ENCODE data around the gene GIPC3.

The GIPC3 gene, protein sequence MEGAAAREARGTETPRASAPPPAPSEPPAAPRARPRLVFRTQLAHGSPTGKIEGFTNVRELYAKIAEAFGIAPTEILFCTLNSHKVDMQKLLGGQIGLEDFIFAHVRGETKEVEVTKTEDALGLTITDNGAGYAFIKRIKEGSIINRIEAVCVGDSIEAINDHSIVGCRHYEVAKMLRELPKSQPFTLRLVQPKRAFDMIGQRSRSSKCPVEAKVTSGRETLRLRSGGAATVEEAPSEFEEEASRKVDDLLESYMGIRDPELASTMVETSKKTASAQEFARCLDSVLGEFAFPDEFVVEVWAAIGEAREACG

DNA sequence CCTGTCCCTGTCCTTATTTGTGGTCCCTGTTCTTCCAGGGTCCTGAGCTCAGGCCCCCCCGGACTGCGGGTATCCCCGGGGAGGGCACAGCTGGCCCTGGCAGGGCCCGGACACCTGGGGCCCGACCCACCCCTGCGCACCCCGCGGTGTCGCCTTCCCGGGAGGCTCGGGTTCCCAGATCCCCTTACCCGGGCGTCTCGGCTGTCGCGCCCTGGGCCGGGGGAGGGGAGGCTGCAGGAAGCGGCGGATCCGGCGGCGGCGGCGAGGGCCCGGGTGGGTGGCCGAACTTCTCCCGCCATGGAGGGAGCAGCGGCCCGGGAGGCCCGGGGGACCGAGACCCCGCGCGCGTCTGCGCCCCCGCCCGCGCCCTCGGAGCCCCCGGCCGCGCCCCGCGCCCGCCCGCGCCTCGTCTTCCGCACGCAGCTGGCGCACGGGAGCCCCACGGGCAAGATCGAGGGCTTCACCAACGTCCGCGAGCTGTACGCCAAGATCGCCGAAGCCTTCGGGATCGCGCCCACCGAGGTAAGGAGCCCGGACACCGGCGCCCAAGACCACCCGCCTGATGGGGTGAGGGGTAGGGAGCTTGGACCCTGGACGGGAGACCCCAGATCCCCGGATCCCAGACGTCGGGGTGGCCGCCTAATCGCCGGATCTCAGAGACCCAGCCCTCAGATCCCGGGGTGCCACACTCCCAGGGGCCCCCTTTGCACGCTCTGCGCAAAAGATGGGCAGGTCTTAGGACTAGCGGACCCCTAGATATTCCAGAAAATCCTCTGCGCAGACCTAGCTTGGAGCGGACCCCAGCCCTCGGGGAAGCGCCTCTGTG is at the start of gene GIPC3:
Gene GIPC3, plus strand, starts transcription at position 178 of the 826 bp plus-strand sequence. Its CDS starts 120 bp downstream, at position 298.
- FAIRE-seq = no peak

DNA sequence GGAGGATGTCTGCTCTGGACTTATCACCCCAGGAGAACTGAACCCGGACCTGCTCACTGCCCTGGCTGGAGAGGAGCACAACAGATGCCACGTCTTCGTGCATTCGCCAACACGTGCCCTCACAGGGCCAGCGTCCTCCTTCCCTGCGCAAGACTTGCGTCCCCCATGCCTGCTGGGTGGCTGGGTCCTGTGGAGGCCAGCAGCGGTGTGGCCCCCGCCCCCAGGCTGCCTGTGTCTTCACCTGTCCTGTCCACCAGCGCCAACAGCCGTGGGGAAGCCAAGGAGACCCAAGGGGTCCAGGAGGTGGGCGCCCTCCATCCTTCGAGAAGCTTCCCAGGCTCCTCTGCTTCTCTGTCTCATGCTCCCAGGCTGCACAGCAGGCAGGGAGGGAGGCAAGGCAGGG is 49.7 kb upstream of the GIPC3 start:
- FAIRE-seq = no peak

DNA sequence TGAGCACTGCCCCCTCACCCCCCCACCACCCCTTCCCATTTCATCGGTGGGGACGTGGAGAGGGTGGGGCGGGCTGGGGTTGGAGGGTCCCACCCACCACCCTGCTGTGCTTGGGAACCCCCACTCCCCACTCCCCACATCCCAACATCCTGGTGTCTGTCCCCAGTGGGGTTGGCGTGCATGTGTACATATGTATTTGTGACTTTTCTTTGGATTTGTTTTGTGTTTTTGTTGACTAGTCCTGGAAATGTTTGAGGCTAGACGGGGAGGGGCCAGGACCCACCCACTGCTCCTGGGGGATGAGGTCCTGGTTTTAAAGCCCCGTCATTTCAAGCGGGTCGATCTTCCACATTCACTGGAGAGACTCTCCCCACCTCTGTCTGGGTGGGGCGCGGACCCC is 49.3 kb upstream of the GIPC3 start:
- no peak for FAIRE-seq

DNA sequence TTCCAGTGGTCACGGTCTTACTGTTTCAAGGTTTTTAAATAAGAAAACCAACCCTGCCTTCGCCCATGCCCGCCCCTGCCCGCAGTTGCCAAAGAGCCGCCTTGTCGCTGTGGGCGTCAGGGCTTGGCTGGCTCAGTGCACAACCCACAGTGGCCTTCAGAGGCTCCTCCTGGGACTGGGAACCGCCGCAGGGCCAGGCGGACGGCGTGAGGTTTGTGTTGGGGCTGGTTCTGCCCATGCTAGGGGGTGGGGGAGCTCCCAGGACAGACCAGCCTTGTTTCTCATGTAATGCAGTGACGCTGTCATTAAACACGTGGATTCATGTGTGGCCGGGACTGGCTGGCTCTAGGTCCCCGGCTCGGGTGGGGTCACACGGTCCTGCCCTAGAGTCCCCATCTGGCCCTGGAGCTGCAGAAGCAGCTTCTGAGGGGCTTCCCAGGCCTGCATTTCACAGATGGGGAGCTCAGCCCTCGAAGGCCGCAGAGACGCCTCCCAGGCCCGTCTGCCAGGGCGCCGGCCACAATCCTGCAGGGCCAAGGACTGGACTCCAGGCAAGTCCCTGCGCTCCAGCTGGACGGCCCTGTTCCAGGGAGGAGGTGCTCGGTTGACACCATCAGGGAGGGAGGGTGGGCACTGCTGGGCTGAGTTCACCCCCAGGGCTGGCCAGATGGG is 48.7 kb upstream of the GIPC3 start:
- no peak for FAIRE-seq

DNA sequence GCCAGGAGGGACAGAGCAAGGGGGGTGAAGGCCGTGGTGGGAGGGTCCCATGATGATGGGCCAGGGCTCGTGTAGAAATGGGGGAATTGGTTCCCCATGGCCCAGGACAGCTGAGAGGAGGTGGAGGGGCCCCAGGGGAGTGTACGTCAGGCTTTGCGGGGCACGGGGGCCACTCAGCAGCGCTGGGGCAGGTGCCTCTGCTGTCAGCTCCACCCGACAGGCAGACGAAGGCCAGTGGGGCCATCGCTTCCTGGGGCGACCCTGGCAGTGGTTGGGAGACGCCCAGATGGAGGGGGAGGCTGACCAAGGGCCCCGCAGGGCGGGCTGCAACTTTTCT is 48.2 kb upstream of the GIPC3 start:
- FAIRE-seq = no peak

DNA sequence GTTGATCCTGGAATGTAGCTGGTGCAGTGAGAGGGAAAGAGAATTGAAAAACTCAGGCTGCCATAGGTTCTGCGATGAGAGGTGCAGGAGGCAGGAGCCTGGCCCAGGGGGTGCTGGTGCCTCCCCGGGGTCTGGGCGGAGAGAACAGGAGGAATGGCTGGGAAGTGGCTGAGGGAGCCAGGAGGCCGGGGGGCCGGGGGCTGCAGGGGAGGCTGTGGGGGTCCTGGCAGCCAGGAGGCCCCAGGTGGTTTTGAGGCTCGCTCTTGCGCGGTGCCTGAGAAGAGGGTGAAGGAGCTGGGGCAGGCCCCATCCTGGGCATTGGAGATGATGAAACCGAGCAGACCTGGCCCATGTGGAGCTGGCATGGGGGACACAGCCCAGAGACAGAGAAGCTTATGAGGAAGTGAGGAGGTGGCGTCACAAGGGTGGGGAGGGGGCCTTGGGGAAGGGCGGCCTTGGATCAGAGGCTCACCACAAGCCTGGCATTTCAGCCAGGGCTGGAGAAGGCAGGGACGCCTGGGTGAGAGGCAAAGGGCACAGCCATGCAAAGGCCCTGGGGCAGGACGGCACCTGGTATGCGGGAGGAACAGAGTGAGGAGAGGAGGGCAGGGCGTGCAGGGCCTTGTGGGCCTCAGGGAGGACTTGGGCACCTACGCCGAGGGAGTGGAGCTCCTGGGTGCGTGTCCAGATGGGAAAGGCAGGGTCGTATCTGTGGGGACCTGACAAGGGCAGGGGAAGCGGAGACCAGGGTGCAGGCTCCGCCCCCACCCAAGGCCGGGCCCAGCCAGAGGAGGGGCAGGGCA is 47.6 kb upstream of the GIPC3 start:
- no peak for FAIRE-seq

DNA sequence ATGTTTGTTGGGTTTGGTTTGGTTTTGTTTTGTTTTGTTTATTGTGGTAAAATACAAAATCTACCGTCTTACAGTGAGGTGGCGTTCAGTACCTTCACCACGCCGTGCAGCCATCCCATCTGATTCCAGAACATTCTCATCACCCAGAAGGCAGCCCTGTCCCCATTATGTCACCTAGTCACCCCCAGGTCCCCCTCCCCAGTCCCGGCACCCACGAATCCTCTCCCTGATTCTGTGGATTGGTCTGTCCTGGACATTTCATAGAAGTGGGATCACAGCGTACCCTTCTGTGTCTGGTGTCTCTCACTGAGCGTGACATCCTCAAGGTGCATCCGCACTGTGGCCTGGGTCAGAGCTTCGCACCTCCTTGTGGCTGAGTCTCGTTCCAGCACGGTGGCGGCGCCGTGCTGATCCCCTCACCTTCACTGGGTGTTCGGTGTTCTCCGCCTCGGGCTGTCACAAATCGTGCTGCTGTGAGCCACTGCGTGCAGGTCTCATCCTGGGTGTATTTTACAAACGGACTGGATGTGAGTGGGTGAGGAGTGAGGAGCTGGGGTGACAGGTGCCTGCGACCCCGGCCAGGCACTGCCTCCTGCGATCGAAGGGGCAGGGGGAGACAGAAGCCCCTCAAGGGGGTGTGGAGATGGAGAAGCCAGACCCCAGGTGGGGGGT is 46.9 kb upstream of the GIPC3 start:
- no peak for FAIRE-seq

DNA sequence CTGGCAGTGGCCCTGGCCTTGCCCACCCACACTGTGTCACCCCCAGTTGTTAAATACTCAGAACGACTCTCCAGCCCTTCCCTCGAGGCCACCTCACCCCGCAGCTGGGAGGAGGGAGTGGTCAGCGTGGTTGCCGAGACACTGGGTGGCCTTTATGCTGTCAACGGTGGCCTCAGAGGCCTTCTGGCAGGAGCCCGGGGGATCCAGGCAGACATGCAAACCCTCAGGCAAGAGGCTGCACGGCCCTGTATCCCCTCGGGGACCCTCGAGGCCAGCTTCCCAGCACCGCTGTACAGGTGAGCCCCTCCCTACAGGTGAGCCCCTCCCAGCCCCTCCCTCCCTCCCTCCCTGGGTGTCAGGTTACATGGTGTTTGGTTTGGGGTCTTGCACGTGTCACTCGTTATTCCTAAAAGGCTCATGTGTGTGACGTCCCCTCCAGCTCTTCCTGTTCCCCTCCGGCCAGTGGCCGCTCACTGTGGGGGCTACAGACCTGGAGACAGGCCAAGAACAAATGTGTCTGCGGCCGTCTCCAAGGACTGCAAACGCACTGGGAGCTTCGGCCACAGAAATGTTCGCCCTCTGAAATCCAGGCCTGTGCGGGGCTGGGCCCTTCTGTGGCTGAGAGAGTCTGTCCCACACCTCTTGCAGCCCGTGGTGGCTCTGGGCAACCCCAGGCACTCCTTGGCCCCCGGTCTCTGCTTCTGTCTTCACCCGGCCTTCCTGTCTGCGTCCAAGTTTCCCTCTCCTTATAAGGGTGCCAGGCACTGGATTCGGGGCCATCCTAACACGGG is 46.1 kb upstream of the GIPC3 start, which contains the start of gene TEKTIP1:
Gene TEKTIP1, plus strand, starts transcription at position 210 of the 791 bp plus-strand sequence. Its CDS starts 4 bp downstream, at position 214.
- no peak for FAIRE-seq

DNA sequence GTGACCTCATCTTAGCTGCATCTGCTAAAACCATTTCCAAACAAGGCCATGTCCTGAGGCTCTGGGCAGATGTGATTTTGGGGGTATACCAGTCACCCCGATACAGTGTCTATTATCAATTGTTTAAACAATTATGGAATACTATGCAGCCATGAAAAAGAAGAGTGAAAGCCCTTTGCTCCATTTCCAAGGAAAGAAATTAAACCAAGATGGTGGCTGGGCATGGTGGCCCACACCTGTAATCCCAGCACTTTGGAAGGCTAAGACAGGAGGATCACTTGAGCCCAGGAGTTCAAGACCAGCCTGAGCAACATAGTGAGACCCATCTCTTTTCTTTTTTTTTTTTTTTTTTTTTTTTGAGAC is 45.5 kb upstream of the GIPC3 start:
- FAIRE-seq = no peak

DNA sequence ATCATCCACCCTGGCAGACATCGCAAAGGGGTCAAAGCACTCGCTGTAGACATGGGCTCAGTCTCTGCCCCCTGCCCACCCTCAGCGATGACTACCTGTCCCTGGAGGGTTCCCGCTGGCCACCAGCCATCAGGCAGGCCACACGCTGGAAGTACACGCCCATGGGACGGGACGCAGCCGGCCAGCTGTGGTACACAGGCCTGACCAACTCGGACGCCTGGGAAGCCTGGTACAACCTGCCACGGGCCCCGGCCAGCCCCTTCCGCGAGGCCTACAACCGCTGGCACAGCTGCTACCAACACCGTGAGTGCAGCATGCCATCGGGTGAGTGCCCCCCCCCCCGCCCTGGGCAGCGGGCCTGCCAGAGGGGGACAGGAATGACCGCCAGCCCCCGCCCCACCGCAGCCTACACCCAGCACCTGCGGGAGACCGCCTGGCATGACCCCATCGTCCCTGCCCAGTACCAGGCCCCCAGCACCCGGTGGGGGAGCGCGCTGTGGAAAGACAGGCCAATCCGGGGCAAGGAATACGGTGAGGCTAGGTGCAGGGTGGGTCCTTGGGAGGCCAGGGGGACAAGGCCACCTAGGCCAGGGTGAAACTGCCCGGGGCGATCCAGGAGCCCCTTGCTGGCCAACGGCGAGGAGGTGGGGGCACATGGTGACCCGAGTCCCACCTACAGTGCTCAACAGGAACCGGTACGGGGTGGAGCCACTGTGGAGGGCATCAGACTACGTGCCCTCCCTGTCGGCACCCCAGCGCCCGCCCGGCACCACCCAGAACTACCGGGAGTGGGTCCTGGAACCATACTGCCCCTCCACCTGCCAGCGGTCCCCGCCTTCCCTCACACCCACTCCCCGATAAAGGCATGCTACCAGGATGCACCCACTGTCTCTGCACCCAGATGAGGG is 41.9 kb upstream of the GIPC3 start:
- no peak for FAIRE-seq

DNA sequence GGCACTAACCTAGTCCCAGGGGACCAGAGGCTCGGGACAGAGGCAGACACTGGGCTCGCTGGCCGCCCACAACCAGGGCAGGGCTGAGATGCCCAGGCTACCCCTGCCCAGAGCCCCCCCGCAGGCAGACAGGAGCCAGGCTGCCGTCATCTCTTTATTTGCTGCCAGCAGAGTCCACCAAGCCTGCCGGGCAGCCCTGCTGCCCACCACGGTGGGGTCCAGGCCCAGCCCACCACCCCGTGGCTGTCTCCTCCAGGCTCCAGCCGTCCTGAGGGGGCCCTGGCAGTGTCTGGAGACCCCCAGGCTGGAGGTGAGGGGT is 41.3 kb upstream of the GIPC3 start:
- FAIRE-seq = no peak

DNA sequence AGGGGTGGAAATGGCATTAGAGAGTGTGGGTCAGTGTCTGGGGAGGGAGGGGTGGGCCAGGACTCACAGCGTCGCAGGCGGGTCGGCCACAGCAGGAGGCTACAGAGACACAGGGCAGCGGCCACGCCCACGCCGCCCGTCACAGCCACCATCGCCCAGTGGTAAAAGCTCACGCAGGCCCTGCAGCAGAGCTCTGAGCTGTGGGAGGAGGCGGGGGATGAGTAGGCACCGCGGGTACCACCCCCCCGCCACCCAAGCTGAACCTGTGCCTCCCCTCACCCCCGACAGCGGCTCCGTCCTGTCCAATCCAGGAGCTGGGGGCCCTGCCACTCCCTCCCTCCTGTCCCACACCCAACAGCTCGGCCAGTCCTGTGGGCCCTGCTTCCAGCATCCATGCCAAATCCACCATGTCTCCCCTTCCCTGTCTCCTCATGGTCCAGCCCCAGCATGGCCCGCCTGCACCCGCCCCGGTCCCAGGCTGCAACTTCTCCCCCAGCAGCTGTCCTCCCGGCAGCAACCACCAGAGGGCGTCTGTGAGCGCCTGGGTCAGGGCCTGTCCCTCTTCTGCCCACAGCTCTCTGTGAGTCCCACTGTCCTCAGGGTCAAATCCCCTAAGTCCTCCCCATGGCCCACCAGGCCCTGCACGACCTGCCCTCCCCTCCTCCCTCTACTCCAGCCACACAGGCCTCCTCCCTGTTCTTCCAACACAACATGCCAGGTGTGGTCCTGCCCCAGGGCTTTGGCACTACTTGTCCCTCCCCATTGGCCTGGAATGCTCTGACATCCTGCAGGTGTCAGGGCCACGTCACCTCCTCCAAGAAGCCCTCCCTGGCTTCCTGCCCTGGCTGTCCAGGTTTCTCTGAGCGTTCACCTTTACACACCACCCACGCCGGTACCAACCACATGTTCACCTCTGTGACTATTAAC is 40.3 kb upstream of the GIPC3 start:
- FAIRE-seq = no peak

DNA sequence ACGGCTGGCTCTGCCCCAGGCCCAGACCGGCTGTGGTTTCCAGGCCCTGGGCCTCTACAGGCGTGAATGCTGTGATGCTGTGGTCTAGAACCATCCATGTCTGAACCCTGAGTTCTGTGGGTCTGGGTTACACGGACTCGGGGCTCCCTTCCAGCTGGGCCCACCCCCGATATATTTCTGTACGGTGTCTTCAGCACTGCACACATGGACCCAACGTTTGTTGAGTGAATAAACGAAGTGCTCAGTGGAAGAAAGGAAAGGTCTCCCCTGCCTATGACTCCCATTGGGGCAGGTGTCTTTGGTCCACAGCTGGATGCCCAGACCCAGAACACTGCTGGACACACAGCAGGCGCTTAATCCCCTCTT is 39.6 kb upstream of the GIPC3 start:
- FAIRE-seq = no peak

DNA sequence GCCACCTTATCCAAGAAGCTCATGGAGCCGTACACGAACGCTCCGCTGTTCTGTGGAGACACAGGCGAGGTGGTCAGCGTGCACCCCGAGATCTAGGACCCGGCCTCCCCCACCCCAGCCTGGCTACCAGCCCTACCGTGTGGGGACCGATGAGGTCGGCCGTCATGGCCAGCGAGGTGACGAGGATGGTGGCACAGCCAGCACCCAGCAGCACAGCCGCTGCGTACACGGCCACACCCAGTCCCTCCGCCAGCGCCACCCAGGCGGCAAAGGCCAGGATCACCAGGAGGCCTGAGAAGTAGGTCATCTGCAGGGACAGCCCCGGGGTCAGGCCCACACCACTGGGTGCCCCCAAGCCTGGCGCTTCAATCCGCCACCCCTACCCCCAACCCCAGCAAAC is 39.2 kb upstream of the GIPC3 start:
- no peak for FAIRE-seq

DNA sequence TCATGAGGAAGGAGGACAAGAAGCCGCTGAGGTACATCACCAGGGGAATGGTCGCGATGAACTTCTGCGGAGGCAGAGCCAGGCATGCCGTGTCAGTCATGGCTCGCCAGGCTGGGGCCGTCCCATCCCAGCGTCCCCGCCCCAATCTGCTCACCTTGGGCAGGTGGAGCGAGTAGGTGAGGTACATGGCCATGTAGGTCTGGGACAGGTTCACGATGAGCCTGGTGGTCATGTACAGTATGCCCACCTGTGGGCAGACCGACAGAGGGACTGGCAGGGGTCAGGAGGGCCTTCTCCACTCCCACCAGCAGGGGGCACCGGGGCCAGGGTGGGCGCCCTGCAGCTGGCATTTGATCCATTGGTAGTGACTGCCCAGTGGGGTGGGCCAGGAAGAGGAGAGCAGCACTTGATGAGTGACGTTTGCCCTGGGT is 38.0 kb upstream of the GIPC3 start:
- no peak for FAIRE-seq

DNA sequence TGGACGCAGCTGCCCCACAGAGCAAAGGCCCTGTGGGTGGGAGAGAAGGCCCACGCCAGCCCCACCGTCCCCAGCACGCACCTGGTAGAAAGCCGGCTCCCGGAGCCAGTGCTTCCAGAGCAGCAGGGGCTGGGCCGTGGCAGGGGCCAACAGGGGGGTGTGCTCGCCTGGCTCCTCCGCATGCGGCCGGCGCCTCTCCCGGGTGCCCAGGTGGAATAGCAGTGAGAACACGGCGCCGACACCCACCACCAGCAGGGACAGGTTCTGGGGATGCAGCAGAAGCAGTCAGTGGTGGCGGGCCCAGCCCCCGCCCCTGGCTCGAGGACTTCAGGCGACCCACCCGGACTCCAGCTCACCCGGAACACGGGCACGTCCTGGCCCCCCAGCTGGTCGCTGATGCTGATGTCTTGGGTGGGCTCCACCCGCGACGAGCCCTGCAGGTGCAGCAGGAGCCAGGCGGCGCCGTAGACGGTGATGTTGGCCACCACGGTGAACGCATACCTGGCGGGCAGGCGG is 37.5 kb upstream of the GIPC3 start:
- FAIRE-seq = no peak

DNA sequence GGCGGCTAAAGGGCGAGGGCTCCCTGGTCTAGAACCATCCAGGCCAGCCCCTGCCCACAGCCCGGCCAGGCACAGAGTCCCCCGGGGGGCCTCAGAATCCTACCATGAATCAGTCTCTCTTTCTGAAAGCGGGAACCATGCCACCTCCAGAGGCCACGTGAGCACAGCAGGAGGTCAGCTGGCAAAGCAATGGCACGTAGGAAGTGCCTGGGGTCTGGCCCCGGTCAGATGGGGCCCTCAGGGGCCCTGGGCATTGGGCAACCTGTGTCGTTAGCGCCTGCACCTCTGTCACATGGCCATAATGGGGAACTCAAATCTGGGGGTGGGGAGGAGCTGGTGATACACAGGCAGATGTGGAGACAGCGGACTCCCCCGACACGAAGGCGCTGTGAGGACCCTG is 36.7 kb upstream of the GIPC3 start:
- FAIRE-seq = no peak

DNA sequence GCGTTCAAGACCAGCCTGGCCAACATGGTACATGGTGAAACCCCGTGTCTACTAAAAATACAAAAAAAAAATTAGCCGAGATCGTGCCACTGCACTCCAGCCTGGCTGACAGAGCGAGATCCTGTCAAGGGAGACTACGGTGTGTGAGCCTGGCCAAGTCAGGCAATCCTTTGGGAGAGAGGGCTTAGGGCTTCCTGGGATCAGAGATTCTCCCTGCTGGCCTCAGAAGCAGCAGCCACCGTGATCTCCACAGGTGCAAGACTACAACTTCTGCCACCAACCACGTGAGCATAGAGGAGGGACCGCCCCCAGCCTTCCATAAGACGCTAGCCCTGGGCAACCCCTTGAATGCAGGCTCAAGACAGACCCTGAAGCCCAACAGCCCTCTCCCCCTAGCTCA is 35.5 kb upstream of the GIPC3 start:
- FAIRE-seq = no peak

Data from A204.1 (cell line).